Subcutaneous adipose tissue (tissue), 4 donors: ENCODE data around the gene FOXN3. TPM values are rescaled to one million over a fixed set of nuclear protein-coding genes. Genes with fewer than 3 reads are reported as not detected.

Source experiments
- total RNA-seq, 4 donors: library from RNA; depleted of rRNA; stranded (reverse); fragments of >200 nt; gene quantifications; one replicate each; pipeline ENCODE4 v1.1.0, GENCODE V29; 2016
- TF ChIP-seq, protein P1 (sequence below): fragments of 450-650 bp; IDR thresholded peaks from one replicate; pipeline ENCODE4 v1.5.1; 2016; ENCODE audit warnings: low read depth, mild to moderate bottlenecking, control low read depth, antibody characterized with exemption, moderate library complexity

The FOXN3 gene
- total RNA-seq, 4 donors from 2014 or later: 153 to 173 (median 171) TPM

DNA sequence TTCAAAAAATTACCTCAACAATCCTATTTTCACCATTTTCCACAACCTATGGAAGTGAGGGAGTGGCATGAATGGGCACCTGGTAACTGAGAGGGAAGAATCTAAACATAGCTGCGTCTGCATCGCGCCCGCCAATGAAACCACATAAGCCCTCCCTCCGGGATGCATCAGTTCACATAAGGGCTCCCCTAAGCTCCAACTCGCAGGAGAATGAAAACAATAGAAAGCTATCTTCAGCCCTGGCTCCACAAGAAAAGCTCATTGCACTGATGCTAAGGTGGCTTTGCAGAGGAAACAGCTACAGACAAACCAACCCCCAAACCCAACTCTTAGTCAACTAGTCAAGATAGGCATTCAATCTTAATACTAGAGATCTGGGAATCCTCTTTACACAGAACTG, 173.3 kb downstream of the FOXN3 start:
- TF ChIP-seq, protein P1, sequence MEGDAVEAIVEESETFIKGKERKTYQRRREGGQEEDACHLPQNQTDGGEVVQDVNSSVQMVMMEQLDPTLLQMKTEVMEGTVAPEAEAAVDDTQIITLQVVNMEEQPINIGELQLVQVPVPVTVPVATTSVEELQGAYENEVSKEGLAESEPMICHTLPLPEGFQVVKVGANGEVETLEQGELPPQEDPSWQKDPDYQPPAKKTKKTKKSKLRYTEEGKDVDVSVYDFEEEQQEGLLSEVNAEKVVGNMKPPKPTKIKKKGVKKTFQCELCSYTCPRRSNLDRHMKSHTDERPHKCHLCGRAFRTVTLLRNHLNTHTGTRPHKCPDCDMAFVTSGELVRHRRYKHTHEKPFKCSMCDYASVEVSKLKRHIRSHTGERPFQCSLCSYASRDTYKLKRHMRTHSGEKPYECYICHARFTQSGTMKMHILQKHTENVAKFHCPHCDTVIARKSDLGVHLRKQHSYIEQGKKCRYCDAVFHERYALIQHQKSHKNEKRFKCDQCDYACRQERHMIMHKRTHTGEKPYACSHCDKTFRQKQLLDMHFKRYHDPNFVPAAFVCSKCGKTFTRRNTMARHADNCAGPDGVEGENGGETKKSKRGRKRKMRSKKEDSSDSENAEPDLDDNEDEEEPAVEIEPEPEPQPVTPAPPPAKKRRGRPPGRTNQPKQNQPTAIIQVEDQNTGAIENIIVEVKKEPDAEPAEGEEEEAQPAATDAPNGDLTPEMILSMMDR: no peak

DNA sequence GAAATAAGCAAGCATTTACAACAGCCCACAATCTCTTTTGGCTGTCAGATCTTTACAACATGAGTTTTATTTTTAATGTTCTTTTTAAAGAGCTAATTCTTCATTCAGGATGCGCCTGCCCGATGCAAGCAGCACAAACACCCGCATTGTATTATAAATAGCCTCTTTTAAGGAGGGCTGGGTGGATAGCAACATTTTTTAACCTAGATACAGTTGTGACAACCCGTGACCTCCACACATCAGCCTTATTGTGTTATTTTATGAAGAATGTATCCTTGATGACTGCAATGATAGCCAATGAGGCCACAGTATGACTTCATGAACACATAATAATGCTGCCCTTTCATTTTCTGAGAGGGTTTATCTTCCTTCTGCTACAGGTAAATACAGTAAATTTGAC, 173.7 kb downstream of the FOXN3 start:
- TF ChIP-seq, protein P1: no peak

DNA sequence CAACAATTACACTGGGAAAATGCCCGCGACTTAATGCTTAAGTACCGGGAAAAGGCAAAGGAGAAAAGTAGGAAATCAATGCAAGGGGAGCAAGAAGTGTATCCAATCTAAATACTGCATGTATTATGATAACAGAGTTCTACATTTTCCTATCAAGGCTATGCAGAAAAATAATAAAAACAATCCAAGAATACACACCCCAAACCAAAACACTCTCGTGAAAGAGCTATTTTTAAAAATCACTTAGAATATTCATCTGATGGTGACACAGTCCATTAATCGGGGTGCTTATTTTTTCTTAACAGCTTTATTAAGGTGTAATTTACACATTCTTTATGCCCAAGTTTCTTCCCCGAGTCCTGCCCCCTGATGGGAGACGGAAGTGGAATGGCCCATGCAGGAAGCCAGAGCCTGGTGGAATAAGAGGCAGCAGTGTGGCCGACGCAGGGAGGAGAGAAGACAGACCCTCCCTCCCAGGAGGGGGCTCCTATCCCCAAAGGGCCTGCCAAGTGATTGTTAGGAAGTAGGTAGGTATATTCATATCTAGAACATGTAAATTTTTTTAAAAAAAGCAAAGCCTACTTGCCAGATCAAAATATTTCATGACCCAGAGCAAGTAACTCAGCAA, 174.3 kb downstream of the FOXN3 start:
- TF ChIP-seq, protein P1: no peak

DNA sequence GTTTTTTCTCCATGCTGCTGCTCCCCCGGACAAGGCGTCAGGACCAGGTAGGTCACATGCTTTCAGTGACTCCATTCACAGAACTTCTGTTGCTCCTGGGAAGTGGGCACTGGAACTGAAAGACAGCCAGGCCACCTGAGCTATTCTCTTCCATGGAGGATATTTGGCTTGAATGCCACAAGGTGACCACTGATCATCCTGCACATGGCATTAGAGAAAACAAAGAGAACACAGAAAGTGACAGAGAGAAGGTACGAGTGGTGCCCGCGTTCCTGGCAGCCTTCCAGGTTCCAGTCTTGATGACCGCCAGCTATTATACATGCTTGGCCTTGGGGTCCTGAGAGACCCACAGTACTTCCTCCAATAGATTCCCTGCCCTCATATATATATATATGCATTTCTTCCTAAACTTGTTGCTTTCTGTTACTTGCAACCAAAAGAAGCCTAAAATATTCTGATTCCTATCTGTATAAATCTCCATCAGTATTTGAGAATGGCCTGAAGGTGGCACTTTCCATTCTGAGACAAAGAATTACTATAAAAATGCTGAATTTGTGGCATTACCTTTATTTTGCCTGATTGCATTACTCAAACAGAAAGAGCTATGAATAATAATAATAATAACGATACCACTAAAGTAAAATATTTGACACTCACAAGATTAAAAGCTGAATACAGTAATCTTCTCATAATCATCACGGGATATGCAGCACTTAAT, 174.9 kb downstream of the FOXN3 start:
- TF ChIP-seq, protein P1: no peak

DNA sequence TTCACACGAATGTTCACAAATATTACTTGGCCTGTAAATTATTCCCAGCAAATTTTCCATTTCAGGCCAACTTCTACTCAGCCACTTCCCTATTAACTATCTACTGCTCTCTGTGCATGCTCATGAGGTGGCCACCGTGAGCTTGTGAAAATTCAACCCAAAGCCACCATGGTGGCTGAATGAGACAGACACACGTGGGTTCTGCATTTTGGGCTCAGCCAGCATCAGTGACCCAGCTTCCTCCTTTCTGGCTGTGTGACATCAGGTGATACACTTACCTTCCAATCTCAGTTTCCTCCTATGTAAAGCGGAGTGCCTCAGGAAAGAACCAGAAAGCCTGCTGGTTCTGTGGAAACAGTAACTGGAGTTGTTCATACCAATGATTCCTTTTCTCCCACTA, 175.8 kb downstream of the FOXN3 start:
- TF ChIP-seq, protein P1: no peak

DNA sequence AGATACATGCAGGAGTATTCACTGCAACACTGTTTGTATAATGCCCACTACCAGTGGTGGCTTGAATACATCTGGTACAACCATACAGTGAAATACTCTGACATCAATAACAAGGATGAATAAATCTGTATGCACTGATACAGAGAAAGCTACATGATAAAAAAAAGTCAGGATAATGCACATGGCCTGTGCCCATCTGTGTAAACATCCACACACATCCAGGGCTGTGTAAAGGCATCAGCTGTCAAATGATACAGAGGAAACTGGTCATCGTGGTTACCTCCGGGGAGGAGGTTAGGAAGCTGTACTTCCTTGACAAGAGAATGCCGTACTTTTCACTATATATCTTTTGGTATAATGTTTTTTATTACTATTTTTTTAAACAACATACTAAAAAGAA, 176.6 kb downstream of the FOXN3 start:
- TF ChIP-seq, protein P1: no peak

DNA sequence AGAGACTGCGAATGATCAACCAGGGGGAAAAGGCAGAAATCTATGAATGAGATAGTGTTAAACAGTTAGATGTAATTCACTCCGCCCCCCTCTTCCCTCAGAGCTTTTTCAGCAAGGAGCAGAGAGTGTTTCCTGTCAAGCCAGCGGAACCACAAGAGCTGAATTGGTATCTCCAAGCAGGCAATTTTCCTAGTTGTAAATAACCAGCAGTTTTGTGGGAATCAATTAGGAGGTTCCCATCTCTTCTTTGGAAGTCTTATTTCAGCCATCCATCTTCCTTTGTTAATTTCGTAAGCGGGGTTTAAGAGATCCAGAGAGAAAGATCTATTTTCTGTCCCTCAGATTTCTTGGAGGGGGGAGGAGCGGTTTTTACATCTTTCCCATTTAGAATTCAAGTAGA, 178.0 kb downstream of the FOXN3 start:
- TF ChIP-seq, protein P1: no peak
